Stimulated activated naive CD4-positive, alpha-beta T cell (primary cell): Measurements from ENCODE around the gene YY2.
"Not testable (repeated sequence)": the region's sequence is repeated elsewhere in the genome, so short reads cannot be mapped to it uniquely, and the experiment has no call there.

Experiments used
- DNase-seq, 6 experiments: peaks; one replicate each; lab custom pipeline; 2025; lab: John Stamatoyannopoulos, UW

YY2 gene

DNA sequence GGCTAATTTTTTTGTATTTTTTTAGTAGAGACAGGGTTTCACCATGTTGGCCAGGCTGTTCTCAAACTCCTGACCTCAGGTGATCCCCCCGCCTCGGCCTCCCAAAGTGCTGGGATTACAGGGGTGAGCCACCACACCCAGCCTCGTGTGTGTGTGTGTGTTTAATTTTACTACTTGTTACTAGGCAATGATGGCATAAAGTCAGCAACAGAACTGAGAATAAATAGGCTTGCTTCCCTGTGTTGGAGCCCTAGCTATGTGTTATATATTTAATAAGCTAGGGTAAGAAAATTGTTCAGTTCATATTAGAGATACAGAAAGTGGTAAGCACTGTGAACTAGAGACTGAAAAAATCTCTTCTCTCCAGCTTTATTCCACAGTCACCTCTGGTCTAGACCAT is 18.4 kb downstream of the YY2 start:
- not testable (repeated sequence) for DNase-seq

DNA sequence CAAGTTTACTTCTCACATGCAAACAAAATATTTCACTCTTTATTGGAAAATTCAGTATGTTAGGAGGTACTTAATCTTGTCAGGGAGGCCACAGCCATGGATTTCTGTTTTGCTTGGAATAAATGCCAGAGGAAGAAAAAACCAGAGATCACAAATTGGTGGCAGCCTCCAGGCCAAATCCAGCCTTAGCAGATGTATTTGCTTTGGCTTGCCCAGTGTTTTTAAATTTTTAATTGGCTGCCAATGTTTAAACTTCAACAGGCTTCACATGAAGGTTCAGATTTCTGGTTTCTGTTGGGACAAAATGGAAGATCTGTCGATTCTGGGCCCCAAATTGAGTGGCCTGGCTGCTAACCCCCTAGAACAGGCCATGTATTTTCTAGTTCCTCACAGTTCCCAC is 19.2 kb downstream of the YY2 start:
- DNase-seq, result no peak

DNA sequence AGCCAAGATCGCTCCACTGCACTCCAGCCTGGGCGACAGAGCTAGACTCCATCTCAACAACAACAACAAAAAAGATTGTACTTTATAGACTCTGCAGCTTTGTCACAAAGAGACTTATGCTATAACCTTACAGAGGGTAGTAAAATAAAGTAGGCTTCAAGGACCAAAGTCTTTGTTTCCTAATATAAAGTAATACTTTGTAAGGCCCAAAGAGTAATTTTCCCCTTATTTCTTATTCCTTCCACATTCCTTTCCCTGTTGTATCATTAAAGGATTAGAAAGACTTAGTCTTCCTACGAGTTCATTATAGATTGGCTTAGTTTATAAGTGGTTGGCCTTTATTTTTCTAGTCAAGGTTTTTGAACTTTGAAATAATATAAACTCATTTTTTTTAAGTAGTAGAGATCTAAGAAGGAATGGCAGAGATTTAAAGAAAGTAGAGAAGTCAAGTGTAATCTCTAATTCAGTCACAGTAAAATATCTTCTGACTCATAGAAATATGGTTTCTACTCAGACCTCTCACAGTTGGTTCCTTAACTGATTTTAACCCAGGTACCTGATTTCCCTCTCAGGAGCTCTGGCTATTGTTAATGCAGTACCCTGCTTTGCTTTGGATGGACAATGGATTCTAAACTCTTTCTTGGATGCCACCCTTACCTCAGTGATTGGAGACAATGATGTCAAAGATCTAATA is 26.2 kb downstream of the YY2 start:
- DNase-seq, result no peak

DNA sequence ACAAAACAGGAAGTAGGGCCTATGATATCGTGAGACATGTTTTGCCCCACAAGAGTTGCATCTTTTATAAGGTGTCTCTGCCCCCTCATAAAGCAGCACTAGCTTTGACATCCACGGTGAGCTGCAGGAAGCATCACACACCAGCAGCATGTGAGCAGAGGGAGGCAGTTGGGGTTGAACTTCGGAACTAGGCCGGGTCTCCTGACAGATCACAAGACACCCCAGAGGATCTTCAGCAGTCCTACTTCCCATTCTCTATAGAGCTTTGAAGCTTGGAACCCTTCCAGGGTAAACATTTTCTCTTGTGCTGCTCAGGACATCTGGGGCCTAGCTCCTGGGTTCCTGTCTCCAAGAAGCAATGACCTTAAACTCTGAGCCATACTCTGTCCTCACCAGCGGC is 27.5 kb downstream of the YY2 start:
- DNase-seq, result no peak

DNA sequence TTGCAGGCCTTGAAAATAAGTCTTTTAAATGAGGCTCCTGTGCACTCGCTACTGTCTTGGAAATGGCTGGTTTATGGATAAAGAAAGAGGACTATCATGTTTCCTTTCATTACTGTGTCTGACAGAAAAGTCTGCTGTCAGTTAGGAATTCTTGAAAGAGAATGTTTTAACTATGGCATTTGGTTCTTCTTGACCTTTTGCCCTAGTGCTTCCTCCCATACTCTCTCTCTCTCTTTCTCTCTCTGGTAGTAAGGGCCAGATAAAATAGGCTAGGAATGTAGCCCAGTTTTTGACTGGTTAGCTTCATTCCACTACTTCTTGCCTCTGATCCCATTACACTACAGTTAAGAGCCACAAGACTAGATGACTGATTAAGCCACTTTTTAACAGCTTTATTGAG is 29.8 kb downstream of the YY2 start:
- no peak for DNase-seq

DNA sequence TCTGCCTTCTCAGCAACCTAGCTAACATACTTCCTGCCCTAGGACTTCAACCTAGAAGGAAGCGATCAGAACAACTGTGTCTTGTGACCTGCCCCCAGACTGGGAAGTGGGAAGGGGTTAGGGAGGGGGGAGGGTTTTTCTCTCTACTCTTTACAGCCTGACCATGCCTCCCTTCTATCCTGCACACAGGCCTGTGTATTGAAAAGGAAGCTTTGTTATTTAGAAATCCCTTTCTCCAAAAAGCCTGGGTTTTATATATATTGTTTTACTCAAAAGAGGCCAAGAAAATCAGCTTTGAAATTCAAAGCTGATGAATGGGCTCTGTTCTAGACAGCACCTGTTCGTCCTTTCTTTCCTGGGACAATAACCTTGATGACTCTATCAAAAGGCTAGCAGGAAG is 49.5 kb downstream of the YY2 start:
- no peak for DNase-seq

DNA sequence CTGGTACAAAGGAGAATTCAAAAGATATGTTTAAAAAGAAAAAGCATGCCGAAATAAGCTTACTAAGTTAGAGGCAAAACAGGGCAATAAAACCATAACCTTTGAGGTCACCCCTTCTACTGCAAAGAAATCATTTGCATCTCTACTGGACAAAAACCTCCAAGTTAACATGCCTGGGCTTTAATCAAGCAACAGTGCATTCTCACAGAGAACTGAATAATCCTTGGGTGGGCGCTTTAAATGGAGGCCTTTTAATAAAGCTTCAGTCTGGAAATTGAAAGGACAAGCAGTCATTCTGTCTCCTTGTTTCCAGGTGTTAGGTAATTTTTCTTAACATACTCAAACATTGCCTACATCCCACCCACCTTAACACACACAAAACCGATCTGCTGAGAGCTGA is 50.2 kb downstream of the YY2 start:
- DNase-seq, result no peak

DNA sequence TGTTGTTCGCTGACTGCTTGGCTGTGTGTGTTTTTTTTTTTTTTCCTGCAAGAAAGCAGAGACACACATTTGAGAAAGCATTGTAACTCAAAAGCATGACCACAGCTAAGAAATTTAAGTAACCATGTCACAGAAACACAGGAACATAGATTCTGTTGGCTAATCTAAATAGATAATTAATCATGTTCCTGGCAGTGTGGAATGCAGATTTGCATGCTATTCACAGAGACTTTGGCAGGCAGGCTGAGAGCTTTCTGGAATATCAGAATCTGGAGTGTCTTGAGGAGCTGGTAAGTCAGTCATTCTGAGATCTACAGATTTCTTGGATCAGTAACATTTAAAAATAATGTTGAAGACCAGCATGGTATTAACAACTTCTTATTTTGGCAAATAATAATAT is 51.5 kb downstream of the YY2 start:
- DNase-seq, result no peak
